GM23338 (cell line): ENCODE measurements around the gene GRIA4. TPM values are rescaled to one million over a fixed set of nuclear protein-coding genes. Genes with fewer than 3 reads are reported as not detected.

ENCODE experiments used
- ATAC-seq: fragments of 200-7000 bp; cut with Tn5 transposase; 3 replicates; pipeline ENCODE4 v1.9.1; 2020
- DNase-seq: peaks from one replicate; pipeline ENCODE4 v3.0.0-alpha.2; 2015; ENCODE audit warnings: low spot score
- H2AFZ ChIP-seq: fragments of 200-600 bp; sonication (generic); 2 replicates; pipeline ENCODE4 v1.8.0; 2016; ENCODE audit warnings: antibody characterized with exemption, mild to moderate bottlenecking, moderate library complexity
- H3F3A ChIP-seq: fragments of 200-600 bp; sonication (generic); replicated peaks from 2 replicates; pipeline ENCODE4 v1.8.0; 2017; ENCODE audit warnings: antibody characterized with exemption, mixed run types, low read depth
- H3K27ac ChIP-seq: fragments of 200-600 bp; sonication (generic); 2 replicates; pipeline ENCODE4 v1.6.1; 2016; ENCODE audit warnings: low read depth
- H3K27me3 ChIP-seq: fragments of 200-600 bp; sonication (generic); 2 replicates; pipeline ENCODE4 v1.8.0; 2016; ENCODE audit warnings: mild to moderate bottlenecking, mixed run types, moderate library complexity; ENCODE audit not compliant: insufficient read depth
- H3K36me3 ChIP-seq: fragments of 200-600 bp; sonication (generic); 2 replicates; pipeline ENCODE4 v1.8.0; 2016; ENCODE audit warnings: mild to moderate bottlenecking; ENCODE audit not compliant: insufficient read depth
- H3K4me1 ChIP-seq: fragments of 200-600 bp; sonication (generic); 2 replicates; pipeline ENCODE4 v1.8.0; 2016; ENCODE audit warnings: mild to moderate bottlenecking, moderate library complexity; ENCODE audit not compliant: insufficient read depth
- H3K4me2 ChIP-seq: fragments of 200-600 bp; sonication (generic); 2 replicates; pipeline ENCODE4 v1.7.1; 2017; ENCODE audit warnings: mixed run types
- H3K4me3 ChIP-seq: fragments of 200-600 bp; sonication (generic); 2 replicates; pipeline ENCODE4 v1.6.1; 2016; ENCODE audit warnings: mixed run types
- H3K79me2 ChIP-seq: fragments of 200-600 bp; sonication (generic); replicated peaks from 2 replicates; pipeline ENCODE4 v1.8.0; 2017; ENCODE audit warnings: mild to moderate bottlenecking; ENCODE audit not compliant: insufficient read depth
- H3K9me2 ChIP-seq: fragments of 200-600 bp; sonication (generic); 2 replicates; pipeline ENCODE4 v1.8.0; 2017; ENCODE audit not compliant: insufficient read depth
- H4K20me1 ChIP-seq: fragments of 200-600 bp; sonication (generic); replicated peaks from 2 replicates; pipeline ENCODE4 v1.8.0; 2017; ENCODE audit warnings: mild to moderate bottlenecking; ENCODE audit not compliant: insufficient read depth
- H3K27ac Mint-ChIP-seq: 2 replicates; pipeline ENCODE4 v1.8.0; 2020; ENCODE audit warnings: inconsistent platforms, mild to moderate bottlenecking, moderate library complexity, mixed read lengths
- H3K27me3 Mint-ChIP-seq: 3 replicates; pipeline ENCODE4 v1.8.0; 2022; ENCODE audit warnings: low read depth, mild to moderate bottlenecking, moderate library complexity, mixed read lengths, inconsistent platforms; ENCODE audit not compliant: insufficient read depth, poor library complexity
- H3K36me3 Mint-ChIP-seq: 3 replicates; pipeline ENCODE4 v1.8.0; 2021; ENCODE audit warnings: low read depth, mild to moderate bottlenecking, inconsistent platforms, moderate library complexity, mixed read lengths
- H3K4me1 Mint-ChIP-seq: 3 replicates; pipeline ENCODE4 v1.8.0; 2020; ENCODE audit warnings: mild to moderate bottlenecking, inconsistent platforms, mixed read lengths
- H3K4me3 Mint-ChIP-seq: 3 replicates; pipeline ENCODE4 v1.8.0; 2021; ENCODE audit warnings: moderate library complexity, mild to moderate bottlenecking, inconsistent platforms, mixed read lengths
- H3K9me3 Mint-ChIP-seq: 3 replicates; pipeline ENCODE4 v1.8.0; 2020; ENCODE audit warnings: moderate library complexity, mild to moderate bottlenecking, inconsistent platforms, mixed read lengths
- CREB1 ChIP-seq: fragments of 250-450 bp; sonication (Bioruptor Pico); IDR thresholded peaks from 2 replicates; pipeline ENCODE4 v1.5.0; 2020; ENCODE audit warnings: low read depth, mild to moderate bottlenecking, moderate library complexity
- ETS1 ChIP-seq: IDR thresholded peaks from 2 replicates; pipeline ENCODE4 v1.6.1; 2016; ENCODE audit warnings: antibody characterized with exemption
- EZH2phosphoT487 ChIP-seq: fragments of 200-600 bp; sonication (generic); IDR thresholded peaks from one replicate; pipeline ENCODE4 v1.8.1; 2018; ENCODE audit warnings: antibody characterized with exemption; ENCODE audit not compliant: unreplicated experiment
- JUNB ChIP-seq: IDR thresholded peaks from one replicate; pipeline ENCODE4 v1.6.1; 2016; ENCODE audit warnings: antibody characterized with exemption; ENCODE audit not compliant: unreplicated experiment
- NANOG ChIP-seq: IDR thresholded peaks from 2 replicates; pipeline ENCODE4 v1.6.1; 2016; ENCODE audit warnings: antibody characterized with exemption, borderline replicate concordance
- POLR2AphosphoS5 ChIP-seq: IDR thresholded peaks from 2 replicates; pipeline ENCODE4 v1.6.1; 2016; ENCODE audit warnings: antibody characterized with exemption, low read depth
- REST ChIP-seq: IDR thresholded peaks from one replicate; pipeline ENCODE4 v1.6.1; 2018; ENCODE audit warnings: antibody characterized with exemption; ENCODE audit not compliant: unreplicated experiment
- STAT1 ChIP-seq: IDR thresholded peaks from one replicate; pipeline ENCODE4 v1.6.1; 2016; ENCODE audit warnings: antibody characterized with exemption; ENCODE audit not compliant: unreplicated experiment
- ZNF331 ChIP-seq: fragments of 250-450 bp; sonication (Bioruptor Pico); IDR thresholded peaks from 2 replicates; pipeline ENCODE4 v1.5.0; 2020; ENCODE audit warnings: low read depth, mild to moderate bottlenecking, moderate library complexity
- ZNF462 ChIP-seq: fragments of 250-450 bp; sonication (Bioruptor Pico); IDR thresholded peaks from 2 replicates; pipeline ENCODE4 v1.5.0; 2020; ENCODE audit warnings: mild to moderate bottlenecking, moderate library complexity
- polyA plus RNA-seq: library from polyadenylated mRNA; unstranded; fragments of >200 nt; fragmentation: Nextera tagmentation; extraction: Ambion mirVana; gene quantifications from 2 replicates; pipeline ENCODE4 v1.2.1, GENCODE V29; 2016
- total RNA-seq: library from RNA; depleted of rRNA; stranded (reverse); fragments of >200 nt; shearing (Covaris generic); gene quantifications from 2 replicates; pipeline ENCODE4 v1.2.3, GENCODE V29; 2014

GRIA4 gene
- total and polyA plus RNA-seq, 2 experiments from 2014 or later = 17.8 to 71.1 TPM

- TF ChIP-seq REST (no peak), STAT1 (no peak), EZH2phosphoT487 (no peak), NANOG (no peak)
These were observed 370.3 kb downstream of the GRIA4 start (continued) for GRCh38 chr11:105979997-105980703.

GRCh38 chr11:105986554-105986953, 376.7 kb downstream of the GRIA4 start:
- no peak overlapping the region for H3K4me3 ChIP-seq
- H3F3A ChIP-seq = no peaks in the 10 kb centered on the region
- peaks cover 6% of the 10 kb centered on the region for H3K4me1 Mint-ChIP-seq
- no peak overlapping the region for H3K4me3 Mint-ChIP-seq
- peaks cover 15% of the 10 kb centered on the region for H3K4me1 ChIP-seq
- H3K36me3 Mint-ChIP-seq = no peaks in the 10 kb centered on the region
- ATAC-seq (no peak), DNase-seq (no peak)
- H3K27me3 ChIP-seq = no peaks in the 10 kb centered on the region
- no peaks in the 10 kb centered on the region for H3K36me3 ChIP-seq
- no peaks in the 10 kb centered on the region for H3K79me2 ChIP-seq
- no peaks in the 10 kb centered on the region for H3K9me3 Mint-ChIP-seq
- H3K27ac Mint-ChIP-seq = no peak overlapping the region
- H3K4me2 ChIP-seq = no peak overlapping the region
- no peak overlapping the region for H3K27ac ChIP-seq
- H3K9me2 ChIP-seq = no peaks in the 10 kb centered on the region
- H4K20me1 ChIP-seq = no peaks in the 10 kb centered on the region
- H3K27me3 Mint-ChIP-seq = peaks cover 1% of the 10 kb centered on the region
- H2AFZ ChIP-seq = no peak overlapping the region
- TF ChIP-seq STAT1 = no peak
- no peak for TF ChIP-seq POLR2AphosphoS5
- TF ChIP-seq JUNB = no peak
- no peak for TF ChIP-seq ETS1
- TF ChIP-seq ZNF462 (CRISPR knock-in tag) = no peak
- TF ChIP-seq EZH2phosphoT487 = no peak
- TF ChIP-seq CREB1 = no peak
- no peak for TF ChIP-seq REST
- TF ChIP-seq ZNF331 (CRISPR knock-in tag) = no peak
